Epithelial cell of esophagus (primary cell): ENCODE results near the gene OOSP4B.

ENCODE experiments used
- DNase-seq: peaks from one replicate; pipeline ENCODE4 v3.0.0; 2010; ENCODE audit warnings: low read depth
- H3K4me3 ChIP-seq: 2 replicates; pipeline ENCODE4 v1.5.1; 2011; ENCODE audit warnings: mild to moderate bottlenecking, low read length, control low read depth
- TF ChIP-seq, protein P1 (sequence below): IDR thresholded peaks from 2 replicates; pipeline ENCODE4 v1.5.1; 2011; ENCODE audit warnings: low read depth, mild to moderate bottlenecking, low read length, control low read depth, inconsistent platforms; ENCODE audit not compliant: insufficient read depth; ENCODE audit errors: missing control alignments

The OOSP4B gene

DNA sequence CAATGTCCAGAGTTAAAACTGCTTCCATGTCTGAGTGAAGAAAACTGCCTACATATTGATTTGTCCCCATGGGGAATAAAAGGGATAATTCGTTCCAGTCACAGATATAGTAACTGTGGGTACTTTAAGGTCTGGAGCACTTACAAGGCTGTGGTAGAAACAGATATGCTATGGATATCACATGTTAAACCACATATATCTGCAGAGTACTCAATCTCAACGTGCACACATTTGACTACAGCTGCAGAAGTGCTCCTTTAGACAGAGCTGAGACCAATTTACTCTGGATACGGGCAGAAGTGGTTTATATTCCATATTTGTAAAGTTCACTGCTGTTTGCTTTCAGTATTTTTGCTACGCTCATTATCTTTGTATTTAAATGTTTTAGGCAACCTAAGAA is 61.8 kb downstream of the OOSP4B start:
- no peak overlapping the region for H3K4me3 ChIP-seq
- no peak for DNase-seq
- TF ChIP-seq, protein P1, sequence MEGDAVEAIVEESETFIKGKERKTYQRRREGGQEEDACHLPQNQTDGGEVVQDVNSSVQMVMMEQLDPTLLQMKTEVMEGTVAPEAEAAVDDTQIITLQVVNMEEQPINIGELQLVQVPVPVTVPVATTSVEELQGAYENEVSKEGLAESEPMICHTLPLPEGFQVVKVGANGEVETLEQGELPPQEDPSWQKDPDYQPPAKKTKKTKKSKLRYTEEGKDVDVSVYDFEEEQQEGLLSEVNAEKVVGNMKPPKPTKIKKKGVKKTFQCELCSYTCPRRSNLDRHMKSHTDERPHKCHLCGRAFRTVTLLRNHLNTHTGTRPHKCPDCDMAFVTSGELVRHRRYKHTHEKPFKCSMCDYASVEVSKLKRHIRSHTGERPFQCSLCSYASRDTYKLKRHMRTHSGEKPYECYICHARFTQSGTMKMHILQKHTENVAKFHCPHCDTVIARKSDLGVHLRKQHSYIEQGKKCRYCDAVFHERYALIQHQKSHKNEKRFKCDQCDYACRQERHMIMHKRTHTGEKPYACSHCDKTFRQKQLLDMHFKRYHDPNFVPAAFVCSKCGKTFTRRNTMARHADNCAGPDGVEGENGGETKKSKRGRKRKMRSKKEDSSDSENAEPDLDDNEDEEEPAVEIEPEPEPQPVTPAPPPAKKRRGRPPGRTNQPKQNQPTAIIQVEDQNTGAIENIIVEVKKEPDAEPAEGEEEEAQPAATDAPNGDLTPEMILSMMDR: no peak

DNA sequence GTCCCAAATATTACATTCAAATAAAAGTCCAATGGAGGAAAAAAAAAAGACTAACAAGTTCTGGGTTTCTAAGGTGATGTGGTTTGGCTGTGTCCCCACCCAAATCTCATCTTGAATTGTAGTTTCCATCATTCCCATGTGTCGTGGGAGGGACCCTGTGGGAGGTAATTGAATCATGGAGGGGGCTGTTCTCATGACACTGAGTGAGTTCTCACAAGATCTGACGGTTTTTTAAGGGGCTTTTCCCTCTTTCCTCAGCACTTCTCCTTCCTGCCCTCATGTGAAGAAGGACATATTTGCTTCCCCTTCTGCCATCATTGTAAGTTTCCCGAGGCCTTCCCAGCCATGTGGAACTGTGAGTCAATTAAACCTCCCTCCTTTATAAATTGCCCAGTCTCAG is 63.6 kb downstream of the OOSP4B start:
- TF ChIP-seq, protein P1: no peak
- no peak for DNase-seq
- no peak overlapping the region for H3K4me3 ChIP-seq
